MM.1S (cell line): ENCODE results near the gene ADAM19.
"Not testable (repeated sequence)": the region's sequence is repeated elsewhere in the genome, so short reads cannot be mapped to it uniquely, and the experiment has no call there.

Source experiments
- DNase-seq: peaks from one replicate; pipeline ENCODE4 v3.0.0-alpha.2; 2015
- H2AFZ ChIP-seq: fragments of 300-600 bp; sonication (generic); 2 replicates; pipeline ENCODE4 v1.6.0; 2016; ENCODE audit warnings: antibody characterized with exemption, low read length
- H3F3A ChIP-seq: fragments of 300-600 bp; sonication (generic); 2 replicates; pipeline ENCODE4 v1.6.1; 2016; ENCODE audit warnings: mild to moderate bottlenecking, antibody characterized with exemption, low read length, moderate library complexity, mixed read lengths; ENCODE audit not compliant: insufficient read depth
- H3K27ac ChIP-seq: fragments of 300-600 bp; sonication (generic); 2 replicates; pipeline ENCODE4 v1.5.1; 2016; ENCODE audit warnings: mild to moderate bottlenecking, low read length
- H3K27me3 ChIP-seq: fragments of 300-600 bp; sonication (generic); replicated peaks from 2 replicates; pipeline ENCODE4 v1.6.0; 2016; ENCODE audit warnings: low read length; ENCODE audit not compliant: insufficient read depth
- H3K36me3 ChIP-seq: fragments of 300-600 bp; sonication (generic); replicated peaks from 2 replicates; pipeline ENCODE4 v1.6.1; 2016; ENCODE audit warnings: mild to moderate bottlenecking, low read length, mixed read lengths; ENCODE audit not compliant: insufficient read depth
- H3K4me1 ChIP-seq: fragments of 300-600 bp; sonication (generic); 2 replicates; pipeline ENCODE4 v1.6.1; 2016; ENCODE audit warnings: low read length, mixed read lengths
- H3K4me2 ChIP-seq: fragments of 300-600 bp; sonication (generic); 2 replicates; pipeline ENCODE4 v1.6.0; 2016; ENCODE audit warnings: low read depth, low read length
- H3K4me3 ChIP-seq: fragments of 300-600 bp; sonication (generic); 2 replicates; pipeline ENCODE4 v1.5.1; 2016; ENCODE audit warnings: low read length, mixed read lengths
- H3K79me2 ChIP-seq: fragments of 300-600 bp; sonication (generic); 2 replicates; pipeline ENCODE4 v1.6.1; 2016; ENCODE audit warnings: mixed run types, low read length, mixed read lengths
- H3K9ac ChIP-seq: fragments of 300-600 bp; sonication (generic); 2 replicates; pipeline ENCODE4 v1.6.1; 2016; ENCODE audit warnings: low read length, mixed read lengths
- H3K9me2 ChIP-seq: fragments of 300-600 bp; sonication (generic); replicated peaks from 2 replicates; pipeline ENCODE4 v1.6.1; 2016; ENCODE audit warnings: mild to moderate bottlenecking, low read length, mixed read lengths; ENCODE audit not compliant: insufficient read depth
- H3K9me3 ChIP-seq: fragments of 300-600 bp; sonication (generic); replicated peaks from 2 replicates; pipeline ENCODE4 v1.6.1; 2016; ENCODE audit warnings: mild to moderate bottlenecking, low read length, mixed read lengths; ENCODE audit not compliant: insufficient read depth
- H4K20me1 ChIP-seq: fragments of 300-600 bp; sonication (generic); 2 replicates; pipeline ENCODE4 v1.6.1; 2016; ENCODE audit warnings: mild to moderate bottlenecking, low read length, moderate library complexity, mixed read lengths; ENCODE audit not compliant: insufficient read depth
- CTCF ChIP-seq: fragments of 300-600 bp; sonication (generic); IDR thresholded peaks from 2 replicates; pipeline ENCODE4 v1.5.1; 2016; ENCODE audit warnings: antibody characterized with exemption, low read length, mixed read lengths
- EZH2 ChIP-seq: fragments of 300-600 bp; sonication (generic); optimal IDR thresholded peaks from 2 replicates; pipeline ENCODE3; 2017; ENCODE audit warnings: low read depth, mild to moderate bottlenecking, antibody characterized with exemption, low read length, mixed read lengths
- EZH2phosphoT487 ChIP-seq: fragments of 300-600 bp; sonication (generic); IDR thresholded peaks from 2 replicates; pipeline ENCODE4 v1.6.1; 2018; ENCODE audit warnings: antibody characterized with exemption, low read length

Gene ADAM19

DNA sequence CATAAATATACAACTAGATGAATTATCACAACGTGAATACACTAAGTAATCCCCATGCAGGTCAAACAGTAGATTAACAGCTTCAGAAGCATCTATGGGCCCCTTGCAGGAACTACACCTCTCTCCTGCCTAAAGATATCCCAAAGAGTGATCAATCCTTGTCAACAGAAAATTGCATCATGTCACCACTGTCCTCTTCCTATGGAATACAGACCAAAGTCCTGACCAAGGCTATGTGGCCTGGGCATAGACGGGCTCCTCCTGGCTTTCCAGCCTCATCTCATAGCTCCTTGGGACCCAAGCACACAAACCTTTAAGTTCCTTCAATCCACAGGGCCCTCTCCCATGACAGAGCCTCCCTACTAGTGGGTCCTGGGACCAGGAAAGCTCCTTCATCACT is 90.2 kb downstream of the ADAM19 start:
- no peak overlapping the region for H2AFZ ChIP-seq
- H3K79me2 ChIP-seq = no peaks in the 10 kb centered on the region
- H3K36me3 ChIP-seq = no peaks in the 10 kb centered on the region
- H3K4me3 ChIP-seq = no peak overlapping the region
- no peaks in the 10 kb centered on the region for H4K20me1 ChIP-seq
- no peak overlapping the region for H3K27ac ChIP-seq
- no peaks in the 10 kb centered on the region for H3K27me3 ChIP-seq
- no peaks in the 10 kb centered on the region for H3K9me3 ChIP-seq
- TF ChIP-seq EZH2 (no peak), CTCF (no peak), EZH2phosphoT487 (no peak)
- no peak for DNase-seq
- no peak overlapping the region for H3K9ac ChIP-seq
- no peaks in the 10 kb centered on the region for H3K9me2 ChIP-seq
- no peak overlapping the region for H3K4me2 ChIP-seq
- no peaks in the 10 kb centered on the region for H3F3A ChIP-seq
- 0 out of 2 replicates have a peak, but pooled peaks cover 6% of the 10 kb centered on the region for H3K4me1 ChIP-seq

DNA sequence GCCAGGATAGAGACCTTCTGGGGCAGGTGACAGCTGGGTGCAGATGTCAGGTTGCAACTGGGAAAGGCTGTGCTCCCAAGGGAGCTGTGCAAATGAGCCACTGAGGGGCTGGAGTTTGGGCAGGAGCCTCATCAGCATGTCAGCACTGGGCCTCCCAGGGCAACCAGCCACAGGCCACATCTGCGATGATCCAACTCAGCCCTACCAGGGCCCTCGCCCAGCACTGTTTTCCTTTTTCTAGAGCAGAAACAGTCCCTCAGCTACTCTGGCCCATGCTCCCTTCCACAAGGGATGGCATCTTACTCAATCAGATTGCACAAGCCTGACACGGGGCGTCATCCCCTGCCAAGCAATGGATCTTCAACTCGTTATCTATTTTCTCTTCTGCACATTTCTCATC is 90.8 kb downstream of the ADAM19 start:
- Histone ChIP-seq H3K27me3 (no peaks in the 10 kb centered on the region), H3K36me3 (no peaks in the 10 kb centered on the region), H3K4me2 (no peak overlapping the region), H4K20me1 (no peaks in the 10 kb centered on the region), H3K4me1 (0 out of 2 replicates have a peak, but pooled peaks cover 6% of the 10 kb centered on the region), H3K4me3 (no peak overlapping the region), H3K9me3 (no peaks in the 10 kb centered on the region), H2AFZ (no peak overlapping the region), H3K27ac (no peak overlapping the region), H3F3A (no peaks in the 10 kb centered on the region), H3K79me2 (no peaks in the 10 kb centered on the region), H3K9ac (no peak overlapping the region), H3K9me2 (no peaks in the 10 kb centered on the region)
- no peak for DNase-seq
- TF ChIP-seq CTCF = no peak
- no peak for TF ChIP-seq EZH2phosphoT487
- no peak for TF ChIP-seq EZH2

GRCh38 chr5:157482702-157483101 is 92.9 kb downstream of the ADAM19 start:
- H3K4me1 ChIP-seq, H3K27me3 ChIP-seq, H3K4me2 ChIP-seq, H2AFZ ChIP-seq, H4K20me1 ChIP-seq, H3K9me2 ChIP-seq, H3F3A ChIP-seq, H3K9ac ChIP-seq, DNase-seq, H3K79me2 ChIP-seq, H3K36me3 ChIP-seq, H3K4me3 ChIP-seq, H3K27ac ChIP-seq, H3K9me3 ChIP-seq: not testable (repeated sequence)

DNA sequence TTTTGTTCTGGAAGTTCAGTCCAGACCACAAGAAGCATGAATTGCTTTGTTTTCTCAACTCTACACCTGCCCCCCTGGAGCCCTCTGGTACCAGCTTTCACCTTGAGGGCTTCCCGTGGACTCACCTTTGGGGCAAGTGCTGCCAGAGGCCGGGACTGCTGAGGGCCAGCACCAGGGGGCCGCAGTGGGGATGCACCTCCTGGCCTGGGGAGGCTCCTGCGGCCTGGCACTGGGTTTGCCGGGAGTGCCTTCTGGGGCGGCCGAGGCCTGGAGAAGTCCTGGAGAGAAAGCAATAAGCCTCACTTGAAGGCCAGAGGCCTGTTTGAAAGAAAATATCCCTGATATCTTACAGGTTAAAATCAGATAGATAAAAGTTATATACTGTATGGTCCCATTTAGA is 93.9 kb downstream of the ADAM19 start:
- Histone ChIP-seq H3K27me3 (no peaks in the 10 kb centered on the region), H3K9ac (no peak overlapping the region), H3K4me2 (no peak overlapping the region), H3K4me1 (no peaks in the 10 kb centered on the region), H3K27ac (no peak overlapping the region), H2AFZ (no peak overlapping the region), H3K9me2 (no peaks in the 10 kb centered on the region), H3K4me3 (no peak overlapping the region), H3K36me3 (no peaks in the 10 kb centered on the region), H3F3A (no peaks in the 10 kb centered on the region), H3K79me2 (no peaks in the 10 kb centered on the region), H3K9me3 (no peaks in the 10 kb centered on the region), H4K20me1 (no peaks in the 10 kb centered on the region)
- DNase-seq = no peak
- no peak for TF ChIP-seq EZH2phosphoT487
- no peak for TF ChIP-seq CTCF
- no peak for TF ChIP-seq EZH2
